Common myeloid progenitor, CD34-positive (primary cell): ENCODE measurements around the gene ASXL3.

Source experiments
- CTCF ChIA-PET: fragments of 350-600 bp; sonication (Branson Sonifier 250); formaldehyde crosslinking; loops from one replicate; lab custom pipeline; 2021; ENCODE audit warnings: antibody characterized with exemption; lab: Charles Lee
- POLR2A ChIA-PET: fragments of 350-600 bp; sonication (Branson Sonifier 250); formaldehyde crosslinking; loops from one replicate; lab custom pipeline; 2021; ENCODE audit warnings: antibody characterized with exemption; lab: Charles Lee
- DNase-seq, 3 donors: peaks; one replicate each; pipeline versions ENCODE4 v3.0.0 to v3.0.0-alpha.2; 2013
- H3K27ac ChIP-seq, 2 experiments: 1 replicate in 1 of 2; 2 replicates in 1 of 2; pipeline ENCODE4 v1.7.0; 2013; ENCODE audit warnings: inconsistent platforms in 2 of 2, low read length in 2 of 2, mild to moderate bottlenecking in 2 of 2, low read depth in 1 of 2, moderate library complexity in 1 of 2; ENCODE audit not compliant: severe bottlenecking in 2 of 2, insufficient read depth in 1 of 2, poor library complexity in 1 of 2
- H3K27me3 ChIP-seq, 5 experiments: replicated peaks in 2 of 5; 1 replicate in 3 of 5; 2 replicates in 2 of 5; pipeline versions ENCODE4 v1.6.1 to v1.7.0; 2013; ENCODE audit warnings: low read length in 4 of 5, mild to moderate bottlenecking in 2 of 5, moderate library complexity in 2 of 5, inconsistent platforms in 1 of 5; ENCODE audit not compliant: insufficient read depth in 5 of 5, control insufficient read depth in 4 of 5
- H3K36me3 ChIP-seq, 4 experiments: 1 replicate in 2 of 4; 2 replicates in 2 of 4; pipeline versions ENCODE4 v1.6.1 to v1.7.0; 2013; ENCODE audit warnings: low read length in 3 of 4, control low read depth in 1 of 4, mild to moderate bottlenecking in 1 of 4; ENCODE audit not compliant: control insufficient read depth in 4 of 4, insufficient read depth in 4 of 4
- H3K4me1 ChIP-seq, 4 experiments: 1 replicate in 3 of 4; 2 replicates in 1 of 4; pipeline versions ENCODE4 v1.6.1 to v1.7.1; 2013; ENCODE audit warnings: low read length in 3 of 4, mild to moderate bottlenecking in 3 of 4, control low read depth in 1 of 4, inconsistent platforms in 1 of 4, moderate library complexity in 1 of 4; ENCODE audit not compliant: control insufficient read depth in 4 of 4, insufficient read depth in 4 of 4; ENCODE audit errors: control extremely low read depth in 1 of 4
- H3K4me3 ChIP-seq, 7 experiments: 1 replicate in 4 of 7; 2 replicates in 3 of 7; pipeline versions ENCODE4 v1.5.1 to v1.7.0; 2013; ENCODE audit warnings: mild to moderate bottlenecking in 7 of 7, low read length in 6 of 7, moderate library complexity in 6 of 7, inconsistent platforms in 2 of 7, low read depth in 2 of 7, control low read depth in 1 of 7; ENCODE audit not compliant: insufficient read depth in 4 of 7, control insufficient read depth in 1 of 7; ENCODE audit errors: extremely low read depth in 1 of 7
- H3K9me3 ChIP-seq, 5 experiments: 1 replicate in 4 of 5; 2 replicates in 1 of 5; pipeline versions ENCODE4 v1.6.1 to v1.7.1; 2013; ENCODE audit warnings: low read length in 4 of 5, mild to moderate bottlenecking in 2 of 5, inconsistent platforms in 1 of 5, low read depth in 1 of 5, moderate library complexity in 1 of 5; ENCODE audit not compliant: control insufficient read depth in 4 of 5, insufficient read depth in 2 of 5; ENCODE audit errors: control extremely low read depth in 1 of 5
- WGBS: methylation state at CpG from one replicate; pipeline ENCODE4 v1.1.5; 2013; ENCODE audit not compliant: insufficient coverage; 5-methylcytosine and 5-hydroxymethylcytosine counted together

Gene ASXL3

DNA sequence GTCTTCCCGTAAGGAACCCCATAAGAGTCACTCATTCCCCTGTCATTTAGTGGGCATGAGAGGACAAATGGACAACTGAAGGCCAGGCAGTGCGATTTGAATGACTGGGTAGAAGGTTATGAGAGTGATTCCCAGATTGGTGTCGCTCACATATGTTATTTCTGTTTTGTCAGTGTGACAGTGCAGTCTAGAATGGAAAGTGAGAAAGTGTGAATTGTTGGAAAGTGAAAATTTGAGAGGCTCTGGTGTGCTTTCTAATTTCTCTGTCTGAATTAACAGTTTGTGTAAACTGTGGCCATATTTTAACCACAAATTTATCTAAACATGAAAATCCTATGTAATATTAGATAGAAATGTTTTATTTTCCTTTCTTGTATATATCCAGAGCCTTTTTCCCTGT is 49.1 kb downstream of the ASXL3 start:
- Histone ChIP-seq H3K27me3 (no peaks in the 10 kb centered on the region), H3K27ac (no peak overlapping the region), H3K36me3 (no peaks in the 10 kb centered on the region), H3K4me3 (no peak overlapping the region), H3K4me1 (no peaks in the 10 kb centered on the region), H3K9me3 (no peaks in the 10 kb centered on the region)
- no peak for DNase-seq
- ChIA-PET POLR2A (no interaction called here), CTCF (no interaction called here)
- WGBS = 100% methylated on average over 2 of the region's 3 CpGs

DNA sequence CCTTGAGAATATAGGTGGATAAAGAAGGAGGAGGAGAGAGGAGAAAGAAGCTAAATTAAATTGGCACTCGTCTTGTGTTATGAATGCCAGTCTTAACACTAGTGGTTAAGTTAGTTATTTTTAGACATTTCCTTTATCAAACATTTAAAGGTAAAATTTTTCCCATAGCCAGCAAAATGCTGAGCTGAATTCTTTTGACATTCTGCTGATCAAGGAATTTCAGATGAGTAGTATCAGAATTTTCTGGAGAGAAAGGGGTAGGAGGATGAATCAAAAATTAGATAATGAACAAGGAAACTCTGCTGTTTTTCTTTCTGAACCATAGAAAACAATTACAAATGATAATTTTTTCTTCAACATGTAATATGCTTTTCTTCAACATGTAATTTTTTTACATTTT is 52.5 kb downstream of the ASXL3 start:
- Histone ChIP-seq H3K4me1 (no peaks in the 10 kb centered on the region), H3K4me3 (no peak overlapping the region), H3K9me3 (no peaks in the 10 kb centered on the region), H3K27ac (no peak overlapping the region), H3K36me3 (no peaks in the 10 kb centered on the region), H3K27me3 (no peaks in the 10 kb centered on the region)
- ChIA-PET POLR2A (no interaction called here), CTCF (no interaction called here)
- no peak for DNase-seq
- no CpG with 5 or more reads among the region's 1 CpG for WGBS

DNA sequence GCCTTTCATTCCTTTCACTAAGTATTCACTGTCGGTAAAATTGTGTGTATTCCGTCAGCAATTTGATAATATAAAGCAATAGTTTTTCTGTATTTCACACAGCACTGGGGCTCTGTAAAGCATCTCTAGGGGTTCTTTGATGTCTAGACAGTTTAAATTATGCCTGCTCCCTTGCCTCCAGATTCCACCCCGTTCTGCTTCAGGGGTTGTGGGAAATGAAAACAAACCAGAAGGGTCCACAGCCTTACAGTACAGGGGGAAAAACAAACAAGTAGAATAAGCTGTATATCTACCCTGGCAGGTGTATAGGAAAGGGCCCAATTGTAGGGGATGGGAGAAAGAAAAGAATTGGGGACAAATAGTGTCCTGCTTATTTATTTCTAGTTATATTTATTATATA is 63.1 kb downstream of the ASXL3 start:
- ChIA-PET POLR2A (no interaction called here), CTCF (interaction anchor here (0.7 kb wide), 1 partner anchor 676 kb away, joined by 3 read pairs; no protein-coding TSS in a partner anchor)
- no peak for DNase-seq
- no peaks in the 10 kb centered on the region for H3K9me3 ChIP-seq
- no peak overlapping the region for H3K4me3 ChIP-seq
- no peaks in the 10 kb centered on the region for H3K4me1 ChIP-seq
- no peaks in the 10 kb centered on the region for H3K27me3 ChIP-seq
- H3K36me3 ChIP-seq = no peaks in the 10 kb centered on the region
- H3K27ac ChIP-seq = no peak overlapping the region
- 67% methylated on average over 1 of the region's 3 CpGs for WGBS

DNA sequence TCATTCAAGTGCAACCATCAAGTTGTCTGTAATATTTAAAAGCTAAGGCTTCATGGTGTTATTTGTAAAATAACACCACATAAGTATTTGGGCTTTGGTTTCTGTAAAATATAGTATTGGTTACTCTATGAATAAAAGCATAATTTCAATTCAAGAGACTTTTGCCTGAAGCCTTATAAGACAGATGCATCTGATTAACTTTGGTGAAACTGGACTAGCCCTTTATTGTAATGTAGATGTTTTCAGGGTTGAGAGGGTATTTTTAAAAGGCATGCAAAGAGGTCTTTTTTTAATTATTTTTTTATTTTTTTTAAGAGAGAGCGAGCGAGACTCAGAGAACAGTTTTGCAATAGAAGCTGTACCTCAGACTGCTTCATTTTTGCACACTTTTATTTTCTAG is 66.5 kb downstream of the ASXL3 start:
- Histone ChIP-seq H3K9me3 (no peaks in the 10 kb centered on the region), H3K27ac (no peak overlapping the region), H3K27me3 (no peaks in the 10 kb centered on the region), H3K36me3 (no peaks in the 10 kb centered on the region), H3K4me1 (no peaks in the 10 kb centered on the region), H3K4me3 (no peak overlapping the region)
- WGBS = 100% methylated on average over 2 of the region's 2 CpGs
- ChIA-PET POLR2A (no interaction called here), CTCF (no interaction called here)
- DNase-seq = no peak

DNA sequence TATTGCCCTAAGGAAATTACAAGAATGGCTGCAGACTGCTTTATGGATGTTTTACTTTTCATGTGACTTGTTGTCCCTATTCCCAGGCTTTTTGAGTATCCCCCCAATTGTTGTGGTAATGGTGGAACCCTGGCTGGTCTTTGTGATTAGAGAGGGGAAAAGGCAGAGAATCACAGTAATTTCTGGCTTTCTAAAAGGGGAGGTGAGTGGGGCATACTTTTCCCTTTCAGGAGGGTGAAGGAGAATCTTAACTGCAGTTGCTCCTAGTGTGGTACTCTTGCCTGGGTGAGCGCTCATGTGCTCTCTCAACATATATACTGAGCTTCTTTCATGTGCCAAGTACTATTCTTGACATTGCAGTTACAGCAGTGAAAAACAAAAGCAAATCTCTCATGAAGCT is 69.3 kb downstream of the ASXL3 start:
- ChIA-PET CTCF (no interaction called here), POLR2A (no interaction called here)
- Histone ChIP-seq H3K27ac (no peak overlapping the region), H3K9me3 (no peaks in the 10 kb centered on the region), H3K27me3 (no peaks in the 10 kb centered on the region), H3K4me3 (no peak overlapping the region), H3K4me1 (no peaks in the 10 kb centered on the region), H3K36me3 (no peaks in the 10 kb centered on the region)
- 60% methylated on average over 1 of the region's 1 CpG for WGBS
- no peak for DNase-seq

DNA sequence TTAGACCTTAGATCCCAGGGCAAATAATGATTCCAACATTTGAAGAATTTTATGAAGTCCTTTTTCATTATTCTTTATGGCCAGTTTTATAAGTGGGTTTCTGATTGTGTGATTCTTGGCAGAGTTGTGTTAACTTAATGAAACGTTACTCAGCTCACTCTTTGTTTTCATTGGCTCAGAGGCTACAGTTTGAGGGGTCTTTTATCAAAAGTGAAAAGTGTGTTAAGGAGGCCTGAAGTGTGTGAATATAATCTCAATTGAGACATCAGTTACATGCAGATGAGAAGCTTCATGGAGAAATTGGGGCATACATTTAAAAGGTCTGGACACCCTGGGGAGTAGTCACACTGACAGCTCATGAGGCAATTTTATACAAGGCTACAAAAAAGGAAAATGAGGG is 74.6 kb downstream of the ASXL3 start:
- no peaks in the 10 kb centered on the region for H3K36me3 ChIP-seq
- CTCF ChIA-PET = no interaction called here
- POLR2A ChIA-PET = no interaction called here
- DNase-seq = no peak
- H3K27me3 ChIP-seq = no peaks in the 10 kb centered on the region
- no peak overlapping the region for H3K27ac ChIP-seq
- H3K4me3 ChIP-seq = no peak overlapping the region
- no peaks in the 10 kb centered on the region for H3K9me3 ChIP-seq
- no peaks in the 10 kb centered on the region for H3K4me1 ChIP-seq
- 67% methylated on average over 1 of the region's 1 CpG for WGBS

DNA sequence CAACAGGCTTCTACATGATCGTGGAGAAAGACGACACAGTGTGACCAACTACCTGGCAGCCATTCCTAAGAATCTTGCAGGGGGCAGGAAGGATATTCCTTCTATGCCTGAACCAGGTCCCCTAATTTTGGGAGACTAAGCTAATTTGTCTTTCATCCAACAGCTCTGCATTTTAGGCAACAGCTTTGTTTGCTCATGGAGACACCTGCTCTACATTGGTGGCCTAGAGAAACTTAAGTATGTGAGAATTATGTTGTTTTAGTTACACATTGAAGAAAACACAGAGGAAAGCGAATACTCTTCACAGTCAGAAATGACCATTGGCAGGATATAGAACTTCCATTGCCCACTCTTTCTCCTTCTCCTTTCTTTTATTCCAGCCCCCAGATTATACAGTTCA is 75.2 kb downstream of the ASXL3 start:
- ChIA-PET CTCF (no interaction called here), POLR2A (no interaction called here)
- 100% methylated on average over 2 of the region's 3 CpGs for WGBS
- no peaks in the 10 kb centered on the region for H3K4me1 ChIP-seq
- H3K4me3 ChIP-seq = no peak overlapping the region
- DNase-seq = no peak
- no peaks in the 10 kb centered on the region for H3K36me3 ChIP-seq
- no peak overlapping the region for H3K27ac ChIP-seq
- no peaks in the 10 kb centered on the region for H3K27me3 ChIP-seq
- H3K9me3 ChIP-seq = no peaks in the 10 kb centered on the region
